K562 (cell line): Measurements from ENCODE around the gene TANC1.

Experiments used
- ILK ChIP-seq: fragments of 450-650 bp; IDR thresholded peaks from 2 replicates; pipeline ENCODE4 v1.6.1; 2016; ENCODE audit warnings: missing genetic modification characterization, low read depth, mild to moderate bottlenecking, missing compliant biosample characterization, moderate library complexity, borderline replicate concordance
- POLR2AphosphoS5 ChIP-seq: IDR thresholded peaks from 2 replicates; pipeline ENCODE4 v1.6.1; 2011; ENCODE audit warnings: mild to moderate bottlenecking, low read depth, low read length, moderate library complexity; ENCODE audit not compliant: control insufficient read depth, insufficient read depth
- REST ChIP-seq, 2 experiments: fragments of 450-650 bp; formaldehyde crosslinking in 1 of 2; IDR thresholded peaks; 2 replicates each; pipeline versions ENCODE4 v1.4.0 to v1.6.1; 2014 to 2020; ENCODE audit warnings: mild to moderate bottlenecking in 2 of 2, borderline replicate concordance in 1 of 2, low read depth in 1 of 2
- SOX6 ChIP-seq: fragments of 450-650 bp; IDR thresholded peaks from 2 replicates; pipeline ENCODE4 v1.6.1; 2014; ENCODE audit warnings: mild to moderate bottlenecking
- TAF1 ChIP-seq: IDR thresholded peaks from 2 replicates; pipeline ENCODE4 v1.6.1; 2011; ENCODE audit warnings: mild to moderate bottlenecking, low read length, moderate library complexity; ENCODE audit not compliant: insufficient read depth, control insufficient read depth, severe bottlenecking; ENCODE audit errors: extremely low read depth
- ZBTB2 ChIP-seq: fragments of 450-650 bp; IDR thresholded peaks from 2 replicates; pipeline ENCODE4 v1.6.1; 2016; ENCODE audit warnings: antibody characterized with exemption
- ZNF274 ChIP-seq: IDR thresholded peaks from 2 replicates; pipeline ENCODE4 v1.6.1; 2011; ENCODE audit warnings: low read depth, mild to moderate bottlenecking, low read length, moderate library complexity, borderline replicate concordance
- ZNF316 ChIP-seq: fragments of 450-650 bp; IDR thresholded peaks from 2 replicates; pipeline ENCODE4 v1.6.1; 2016
- ZNF586 ChIP-seq: fragments of 450-650 bp; formaldehyde crosslinking; conservative IDR thresholded peaks from 2 replicates; pipeline ENCODE4 v1.4.0; 2020; ENCODE audit warnings: mild to moderate bottlenecking, moderate library complexity

GRCh38 chr2:159153463-159153862 lies 185.0 kb downstream of the TANC1 start:
- TF ChIP-seq TAF1, result no peak
- TF ChIP-seq ZNF586, result no peak
- TF ChIP-seq ZNF316, result no peak
- TF ChIP-seq SOX6, result no peak
- TF ChIP-seq ILK (tag), result no peak
- TF ChIP-seq ZNF274, result no peak
- no peak for TF ChIP-seq ZBTB2
- TF ChIP-seq REST (IDR thresholded peaks at IDR 0.05; ENCODE audit: borderline replicate concordance), result no peak
- TF ChIP-seq REST (CRISPR knock-in tag; IDR thresholded peaks at IDR 0.05; ENCODE audit: low read depth), result no peak
- TF ChIP-seq POLR2AphosphoS5, result no peak
